Hepatocyte (in vitro differentiated cells): ENCODE results near the gene TRANK1. TPM values are rescaled to one million over a fixed set of nuclear protein-coding genes. Genes with fewer than 3 reads are reported as not detected.

Experiments
- DNase-seq: peaks from one replicate; pipeline ENCODE4 v3.0.0-alpha.2; 2016; ENCODE audit warnings: low spot score
- H2AFZ ChIP-seq: fragments of 200-600 bp; sonication (generic); 2 replicates; pipeline ENCODE4 v1.6.0; 2016; ENCODE audit warnings: antibody characterized with exemption, mild to moderate bottlenecking
- H3K27ac ChIP-seq: fragments of 200-600 bp; sonication (generic); 2 replicates; pipeline ENCODE4 v1.5.1; 2016; ENCODE audit warnings: mild to moderate bottlenecking
- H3K27me3 ChIP-seq: fragments of 200-600 bp; sonication (generic); 2 replicates; pipeline ENCODE4 v1.6.1; 2016
- H3K36me3 ChIP-seq: fragments of 200-600 bp; sonication (generic); replicated peaks from 2 replicates; pipeline ENCODE4 v1.5.1; 2016; ENCODE audit warnings: low read depth; ENCODE audit not compliant: insufficient read depth
- H3K4me1 ChIP-seq: fragments of 200-600 bp; sonication (generic); 2 replicates; pipeline ENCODE4 v1.5.1; 2016; ENCODE audit warnings: mild to moderate bottlenecking, moderate library complexity; ENCODE audit not compliant: insufficient read depth
- H3K4me2 ChIP-seq: fragments of 200-600 bp; sonication (generic); 2 replicates; pipeline ENCODE4 v1.6.0; 2016
- H3K4me3 ChIP-seq: fragments of 200-600 bp; sonication (generic); 2 replicates; pipeline ENCODE4 v1.5.1; 2016; ENCODE audit warnings: mild to moderate bottlenecking
- H3K79me2 ChIP-seq: fragments of 200-600 bp; sonication (generic); 2 replicates; pipeline ENCODE4 v1.6.0; 2017; ENCODE audit warnings: mild to moderate bottlenecking
- H3K9me2 ChIP-seq: fragments of 200-600 bp; sonication (generic); replicated peaks from 2 replicates; pipeline ENCODE4 v1.6.0; 2017; ENCODE audit warnings: mild to moderate bottlenecking; ENCODE audit not compliant: insufficient read depth
- H3K9me3 ChIP-seq: fragments of 200-600 bp; sonication (generic); 2 replicates; pipeline ENCODE4 v1.5.1; 2016; ENCODE audit warnings: low read depth, mild to moderate bottlenecking
- H4K20me1 ChIP-seq: fragments of 200-600 bp; sonication (generic); 2 replicates; pipeline ENCODE4 v1.6.0; 2016; ENCODE audit warnings: mild to moderate bottlenecking; ENCODE audit not compliant: insufficient read depth, poor library complexity, severe bottlenecking
- CTCF ChIP-seq: fragments of 200-600 bp; sonication (generic); IDR thresholded peaks from 2 replicates; pipeline ENCODE4 v1.5.1; 2016; ENCODE audit warnings: antibody characterized with exemption, mild to moderate bottlenecking; ENCODE audit not compliant: poor library complexity
- EZH2 ChIP-seq: fragments of 200-600 bp; sonication (generic); IDR thresholded peaks from 2 replicates; pipeline ENCODE4 v1.6.1; 2016; ENCODE audit warnings: antibody characterized with exemption, mild to moderate bottlenecking, borderline replicate concordance
- EZH2phosphoT487 ChIP-seq: fragments of 200-600 bp; sonication (generic); IDR thresholded peaks from one replicate; pipeline ENCODE4 v1.6.1; 2018; ENCODE audit warnings: antibody characterized with exemption, mild to moderate bottlenecking, low read depth, moderate library complexity; ENCODE audit not compliant: unreplicated experiment, severe bottlenecking
- WGBS: methylation state at CpG from one replicate; pipeline ENCODE4 v1.1.6; 2016; ENCODE audit warnings: low lambda C conversion rate; ENCODE audit errors: missing lambda C conversion rate; 5-methylcytosine and 5-hydroxymethylcytosine counted together
- polyA plus RNA-seq: library from polyadenylated mRNA; unstranded; fragments of >200 nt; fragmentation: Nextera tagmentation; extraction: Ambion mirVana; gene quantifications from 2 replicates; pipeline ENCODE4 v1.2.1, GENCODE V29; 2016
- total RNA-seq: library from RNA; depleted of rRNA; stranded (reverse); fragments of >200 nt; gene quantifications from 2 replicates; pipeline ENCODE4 v1.2.3, GENCODE V29; 2014

Gene TRANK1
- total and polyA plus RNA-seq, 2 experiments from 2014 or later: 8.5 to 19.9 TPM

GRCh38 chr3:36817806-36818533 is 126.9 kb downstream of the TRANK1 start:
- no peak overlapping the region for H3K27ac ChIP-seq
- 76% methylated on average over 6 of the region's 6 CpGs for WGBS
- H3K4me2 ChIP-seq: no peak overlapping the region
- no peaks in the 10 kb centered on the region for H3K9me3 ChIP-seq
- H3K27me3 ChIP-seq: no peaks in the 10 kb centered on the region
- TF ChIP-seq EZH2phosphoT487: no peak
- TF ChIP-seq CTCF: no peak
- TF ChIP-seq EZH2: no peak
- H4K20me1 ChIP-seq: no peaks in the 10 kb centered on the region
- DNase-seq: no peak
- H3K9me2 ChIP-seq: no peaks in the 10 kb centered on the region
- no peak overlapping the region for H3K4me3 ChIP-seq
- no peaks in the 10 kb centered on the region for H3K4me1 ChIP-seq
- H3K36me3 ChIP-seq: no peaks in the 10 kb centered on the region
- H2AFZ ChIP-seq: no peak overlapping the region
- H3K79me2 ChIP-seq: no peaks in the 10 kb centered on the region

GRCh38 chr3:36815375-36815774 is 129.5 kb downstream of the TRANK1 start:
- H3K9me3 ChIP-seq: no peaks in the 10 kb centered on the region
- H3K4me1 ChIP-seq: no peaks in the 10 kb centered on the region
- no peak overlapping the region for H3K4me2 ChIP-seq
- TF ChIP-seq CTCF (no peak), EZH2phosphoT487 (no peak), EZH2 (no peak)
- H3K27me3 ChIP-seq: no peaks in the 10 kb centered on the region
- no peak overlapping the region for H3K27ac ChIP-seq
- H3K4me3 ChIP-seq: no peak overlapping the region
- H3K79me2 ChIP-seq: no peaks in the 10 kb centered on the region
- H4K20me1 ChIP-seq: no peaks in the 10 kb centered on the region
- H3K36me3 ChIP-seq: no peaks in the 10 kb centered on the region
- DNase-seq: no peak
- H2AFZ ChIP-seq: no peak overlapping the region
- WGBS: 97% methylated on average over 9 of the region's 9 CpGs
- H3K9me2 ChIP-seq: no peaks in the 10 kb centered on the region

GRCh38 chr3:36814776-36815175 is 130.1 kb downstream of the TRANK1 start:
- H3K79me2 ChIP-seq: no peaks in the 10 kb centered on the region
- no peak for DNase-seq
- H3K9me2 ChIP-seq: no peaks in the 10 kb centered on the region
- no peaks in the 10 kb centered on the region for H4K20me1 ChIP-seq
- H3K36me3 ChIP-seq: no peaks in the 10 kb centered on the region
- no peak overlapping the region for H3K27ac ChIP-seq
- no peaks in the 10 kb centered on the region for H3K4me1 ChIP-seq
- H3K4me3 ChIP-seq: no peak overlapping the region
- TF ChIP-seq EZH2: no peak
- TF ChIP-seq EZH2phosphoT487: no peak
- TF ChIP-seq CTCF: no peak
- 82% methylated on average over 4 of the region's 4 CpGs for WGBS
- H3K4me2 ChIP-seq: no peak overlapping the region
- H3K9me3 ChIP-seq: no peaks in the 10 kb centered on the region
- H3K27me3 ChIP-seq: no peaks in the 10 kb centered on the region
- no peak overlapping the region for H2AFZ ChIP-seq
